ENCODE data around the gene OTUB2. TPM values are rescaled to one million over a fixed set of nuclear protein-coding genes. Genes with fewer than 3 reads are reported as not detected.

The OTUB2 gene
- total and polyA plus RNA-seq, 8 donors: 0.30 to 1.3 (median 0.66) TPM

DNA sequence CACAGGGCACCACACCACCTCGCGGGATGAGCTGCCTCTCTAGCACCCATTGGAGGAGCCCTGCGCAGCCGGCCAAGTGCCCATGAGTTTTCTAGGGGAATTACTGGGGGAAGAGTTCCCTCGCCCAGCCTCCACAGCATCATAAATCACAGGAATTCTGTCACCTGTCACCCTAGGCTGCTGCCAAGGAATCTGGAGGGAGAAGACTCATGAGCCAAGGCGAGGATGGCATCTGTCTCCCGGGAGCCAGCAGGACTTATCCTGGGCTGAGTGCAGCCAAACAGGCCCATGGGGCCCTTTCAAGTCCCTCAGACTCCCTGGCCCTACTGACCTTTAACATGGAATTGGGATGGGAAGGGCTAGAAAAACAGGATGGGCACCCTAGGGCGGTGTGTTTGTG lies 7.8 kb upstream of the OTUB2 start:
- no peak for ATAC-seq
- no peak for DNase-seq
- H3K9me3 ChIP-seq: no peaks in the 10 kb centered on the region
- 82 to 87% methylated on average over 8 of the region's 8 CpGs for WGBS, 2 donors
- TF ChIP-seq, protein P1, sequence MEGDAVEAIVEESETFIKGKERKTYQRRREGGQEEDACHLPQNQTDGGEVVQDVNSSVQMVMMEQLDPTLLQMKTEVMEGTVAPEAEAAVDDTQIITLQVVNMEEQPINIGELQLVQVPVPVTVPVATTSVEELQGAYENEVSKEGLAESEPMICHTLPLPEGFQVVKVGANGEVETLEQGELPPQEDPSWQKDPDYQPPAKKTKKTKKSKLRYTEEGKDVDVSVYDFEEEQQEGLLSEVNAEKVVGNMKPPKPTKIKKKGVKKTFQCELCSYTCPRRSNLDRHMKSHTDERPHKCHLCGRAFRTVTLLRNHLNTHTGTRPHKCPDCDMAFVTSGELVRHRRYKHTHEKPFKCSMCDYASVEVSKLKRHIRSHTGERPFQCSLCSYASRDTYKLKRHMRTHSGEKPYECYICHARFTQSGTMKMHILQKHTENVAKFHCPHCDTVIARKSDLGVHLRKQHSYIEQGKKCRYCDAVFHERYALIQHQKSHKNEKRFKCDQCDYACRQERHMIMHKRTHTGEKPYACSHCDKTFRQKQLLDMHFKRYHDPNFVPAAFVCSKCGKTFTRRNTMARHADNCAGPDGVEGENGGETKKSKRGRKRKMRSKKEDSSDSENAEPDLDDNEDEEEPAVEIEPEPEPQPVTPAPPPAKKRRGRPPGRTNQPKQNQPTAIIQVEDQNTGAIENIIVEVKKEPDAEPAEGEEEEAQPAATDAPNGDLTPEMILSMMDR (IDR thresholded peaks at IDR 0.05): no peak
- no peaks in the 10 kb centered on the region for H3K36me3 ChIP-seq
- no peaks in the 10 kb centered on the region for H3K27me3 ChIP-seq
- H3K4me1 ChIP-seq: peaks cover 0 to 5% (median 0%) of the 10 kb centered on the region in 3 donors
- H3K27ac ChIP-seq: no peak overlapping the region
- no peak overlapping the region for H3K4me3 ChIP-seq
- intact Hi-C loops (cut with DNase I): no loop called here
- FAIRE-seq: no peak

DNA sequence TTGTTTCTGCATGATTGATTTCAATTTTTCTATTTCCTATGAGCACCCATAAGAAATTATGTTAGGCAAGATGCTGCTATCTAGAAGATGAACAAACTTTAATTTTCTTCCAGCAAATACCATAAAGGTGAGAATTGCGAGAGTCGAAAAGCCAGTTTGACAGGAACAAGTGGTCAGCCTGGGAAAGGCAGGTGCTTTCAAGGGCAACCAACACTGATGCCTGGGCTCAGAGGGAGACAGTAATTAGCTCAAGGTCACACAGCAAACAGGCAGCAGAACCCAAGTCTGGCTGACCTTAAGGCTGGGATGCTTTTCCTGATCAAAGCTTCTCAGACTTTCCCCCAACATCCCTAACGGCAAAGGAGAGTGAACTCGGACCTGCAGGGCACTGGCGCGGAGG lies 6.8 kb upstream of the OTUB2 start:
- TF ChIP-seq, protein P1 (IDR thresholded peaks at IDR 0.05): no peak
- Histone ChIP-seq H3K36me3 (no peaks in the 10 kb centered on the region), H3K27me3 (no peaks in the 10 kb centered on the region), H3K4me3 (no peak overlapping the region), H3K27ac (no peak overlapping the region), H3K4me1 (peaks cover 0 to 5% (median 0%) of the 10 kb centered on the region in 3 donors), H3K9me3 (no peaks in the 10 kb centered on the region)
- no peak for FAIRE-seq
- WGBS, 2 donors: 35 to 43% methylated on average over 6 of the region's 6 CpGs
- DNase-seq: peak in 3 of 6 donors; percentile 43 to 51 (median 44)
- peak; percentile 55 to 81 (median 66) for ATAC-seq
- intact Hi-C loops (cut with DNase I): no loop called here

DNA sequence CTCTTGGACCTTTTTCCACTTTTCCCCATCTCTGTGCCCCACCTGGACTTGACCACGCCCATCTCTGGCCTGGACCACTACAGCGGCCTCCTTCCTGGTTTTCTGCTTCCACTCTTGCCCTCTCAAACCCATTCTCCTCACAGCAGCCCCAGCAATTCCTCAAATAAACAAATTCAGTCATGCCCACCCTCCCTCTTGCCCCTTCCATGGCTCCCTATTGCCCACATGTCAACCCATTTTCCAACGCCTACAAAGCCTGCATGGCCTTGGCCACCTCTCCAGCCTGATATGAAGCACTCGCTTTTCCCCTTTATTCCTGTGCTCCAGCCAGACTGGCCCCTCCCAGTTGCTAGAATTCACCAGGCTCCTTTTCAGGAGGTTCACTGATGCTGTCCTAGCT lies 5.9 kb upstream of the OTUB2 start:
- no peak for ATAC-seq

DNA sequence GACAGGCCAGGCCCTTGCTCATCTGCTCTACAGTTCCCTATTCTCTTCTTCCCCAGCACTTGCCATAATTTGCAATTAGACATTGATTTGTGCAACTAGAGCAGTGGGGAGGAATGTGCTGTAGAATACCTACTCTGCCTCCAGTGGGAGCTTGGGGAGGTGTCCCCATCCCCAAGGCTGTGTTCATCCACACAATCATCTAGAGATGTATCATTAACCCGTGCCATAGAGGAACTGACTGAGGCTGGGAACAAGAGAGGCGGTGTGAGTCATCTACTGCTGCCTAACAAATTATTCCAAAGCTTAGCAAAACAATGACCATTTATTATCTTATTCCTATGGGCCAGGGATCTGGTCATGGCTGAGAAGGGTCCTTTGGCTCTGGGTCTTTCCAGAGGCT lies 5.1 kb upstream of the OTUB2 start:
- H3K4me3 ChIP-seq: no peak overlapping the region
- intact Hi-C loops (cut with DNase I): no loop called here
- 81 to 89% methylated on average over 2 of the region's 2 CpGs for WGBS, 2 donors
- TF ChIP-seq, protein P1 (IDR thresholded peaks at IDR 0.05): no peak
- FAIRE-seq: no peak
- no peaks in the 10 kb centered on the region for H3K36me3 ChIP-seq
- H3K4me1 ChIP-seq: peaks cover 0 to 5% (median 0%) of the 10 kb centered on the region in 3 donors
- ATAC-seq: no peak
- H3K27me3 ChIP-seq: no peaks in the 10 kb centered on the region
- H3K9me3 ChIP-seq: no peaks in the 10 kb centered on the region
- no peak for DNase-seq
- no peak overlapping the region for H3K27ac ChIP-seq

More for the DNA sequence above, 5.9 kb upstream of the OTUB2 start:
- TF ChIP-seq, protein P1 (IDR thresholded peaks at IDR 0.05): no peak
- FAIRE-seq (no peak), DNase-seq (no peak)
- Histone ChIP-seq H3K9me3 (no peaks in the 10 kb centered on the region), H3K27ac (no peak overlapping the region), H3K27me3 (no peaks in the 10 kb centered on the region), H3K36me3 (no peaks in the 10 kb centered on the region), H3K4me3 (no peak overlapping the region), H3K4me1 (peaks cover 0 to 5% (median 0%) of the 10 kb centered on the region in 3 donors)
- 72 to 79% methylated on average over 4 of the region's 4 CpGs for WGBS, 2 donors
- intact Hi-C loops (cut with DNase I): no loop called here

DNA sequence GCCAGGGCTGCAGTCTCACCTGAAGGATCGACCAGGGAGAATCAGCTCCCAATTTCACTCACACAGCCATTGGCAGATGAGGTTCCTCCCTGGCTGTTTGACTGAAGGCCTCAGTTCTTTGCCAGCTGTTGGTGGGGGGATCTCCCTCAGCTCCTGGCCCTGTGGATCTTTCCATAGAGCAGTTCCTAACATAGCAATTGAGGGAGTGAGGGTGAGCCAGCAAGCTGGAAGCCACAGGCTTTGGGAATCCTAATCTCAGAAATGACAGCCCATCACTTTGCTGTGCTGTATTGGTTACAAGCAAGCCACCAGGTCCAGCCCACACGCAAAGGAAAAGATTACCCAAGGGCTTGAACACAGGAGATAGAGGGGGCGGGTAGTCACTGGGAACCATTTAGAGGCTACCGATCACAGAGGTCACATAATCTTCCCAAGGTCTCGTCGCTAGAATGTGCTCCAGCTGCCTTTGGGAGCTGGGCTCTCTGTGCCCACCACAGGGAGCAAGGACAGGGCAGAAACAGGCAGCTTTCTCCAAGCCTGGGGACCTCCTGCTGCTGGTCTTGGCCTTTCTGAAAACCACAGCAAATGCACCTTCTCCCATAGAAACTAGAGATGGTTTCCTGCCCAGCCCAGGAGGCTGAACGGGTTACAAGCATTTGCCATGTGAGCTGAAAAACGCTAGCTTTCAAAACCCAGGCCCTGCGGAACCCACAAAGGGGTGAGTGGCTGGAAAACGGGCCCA lies 4.6 kb upstream of the OTUB2 start:
- TF ChIP-seq, protein P1 (IDR thresholded peaks at IDR 0.05): no peak
- no peak overlapping the region for H3K4me3 ChIP-seq
- H3K4me1 ChIP-seq: peaks cover 0 to 5% (median 0%) of the 10 kb centered on the region in 3 donors
- ATAC-seq: no peak
- DNase-seq: no peak
- no peak for FAIRE-seq
- intact Hi-C loops (cut with DNase I): no loop called here
- no peak overlapping the region for H3K27ac ChIP-seq
- 65 to 67% methylated on average over 10 of the region's 10 CpGs for WGBS, 2 donors
- no peaks in the 10 kb centered on the region for H3K9me3 ChIP-seq
- H3K27me3 ChIP-seq: no peaks in the 10 kb centered on the region
- H3K36me3 ChIP-seq: no peaks in the 10 kb centered on the region

Measured in pancreas (tissue), 10 donors.